Liver (tissue), 3 donors: ENCODE data around the gene GOSR1.
"Not testable (repeated sequence)": the region's sequence is repeated elsewhere in the genome, so short reads cannot be mapped to it uniquely, and the experiment has no call there.

Experiments used
- CTCF ChIP-seq: fragments of 150-350 bp; IDR thresholded peaks from 2 replicates; pipeline ENCODE4 v1.5.1; 2017; ENCODE audit warnings: improper control_type of control experiment, low read depth, low read length; ENCODE audit not compliant: missing input control
- JUND ChIP-seq, 2 donors: IDR thresholded peaks; 2 replicates each; pipeline ENCODE4 v1.6.1; 2016; ENCODE audit warnings: antibody characterized with exemption in 2 of 2
- TAF1 ChIP-seq: conservative IDR thresholded peaks from 2 replicates; pipeline ENCODE4 v1.6.1; 2016; ENCODE audit warnings: antibody characterized with exemption, mild to moderate bottlenecking
- YY1 ChIP-seq: IDR thresholded peaks from 2 replicates; pipeline ENCODE4 v1.6.1; 2016; ENCODE audit warnings: antibody characterized with exemption, mild to moderate bottlenecking
- donor health status: healthy.
- donor health status: healthy.

- not testable (repeated sequence) for TF ChIP-seq TAF1; JUND (IDR thresholded peaks at IDR 0.05); YY1; CTCF
Observed at GRCh38 chr17:30536846-30537245, 59.6 kb downstream of the GOSR1 start.
